ENCODE measurements around the gene NUP98.

NUP98 gene

GRCh38 chr11:3797329-3798090 is at the start of gene NUP98:
TSS of gene NUP98 (minus strand) at chr11:3797554. CDS start at chr11:3782117, 15,437 bp downstream.
- in situ Hi-C loops (cut with MboI; ENCODE audit: low sequenced_read_pairs) = no loop called here

GRCh38 chr11:3845670-3846069 is 48.3 kb upstream of the NUP98 start:
- in situ Hi-C loops (cut with MboI; ENCODE audit: low sequenced_read_pairs) = no loop called here

- in situ Hi-C loops (cut with MboI; ENCODE audit: low sequenced_read_pairs) = no loop called here
These were observed 47.9 kb upstream of the NUP98 start for GRCh38 chr11:3845246-3845645.

GRCh38 chr11:3843326-3843725 is 46.0 kb upstream of the NUP98 start:
- in situ Hi-C loops (cut with MboI; ENCODE audit: low sequenced_read_pairs) = no loop called here

- in situ Hi-C loops (cut with MboI; ENCODE audit: low sequenced_read_pairs) = no loop called here
These were observed 44.3 kb upstream of the NUP98 start for GRCh38 chr11:3841426-3842350.

- in situ Hi-C loops (cut with MboI; ENCODE audit: low sequenced_read_pairs) = no loop called here
These were observed 43.6 kb upstream of the NUP98 start, which contains the start of gene RHOG for GRCh38 chr11:3840870-3841425. TSS of gene RHOG (minus strand) at chr11:3840959. CDS start at chr11:3828138, 12,821 bp downstream.

GRCh38 chr11:3840004-3840869 is 42.9 kb upstream of the NUP98 start:
- in situ Hi-C loops (cut with MboI; ENCODE audit: low sequenced_read_pairs) = no loop called here

GRCh38 chr11:3838504-3838903 is 41.1 kb upstream of the NUP98 start:
- in situ Hi-C loops (cut with MboI; ENCODE audit: low sequenced_read_pairs) = no loop called here

- in situ Hi-C loops (cut with MboI; ENCODE audit: low sequenced_read_pairs) = no loop called here
These were observed 40.4 kb upstream of the NUP98 start for GRCh38 chr11:3837793-3838192.

GRCh38 chr11:3836903-3837302 is 39.5 kb upstream of the NUP98 start:
- in situ Hi-C loops (cut with MboI; ENCODE audit: low sequenced_read_pairs) = no loop called here

GRCh38 chr11:3835751-3836150 is 38.4 kb upstream of the NUP98 start:
- in situ Hi-C loops (cut with MboI; ENCODE audit: low sequenced_read_pairs) = no loop called here

GRCh38 chr11:3834664-3835461 is 37.5 kb upstream of the NUP98 start:
- in situ Hi-C loops (cut with MboI; ENCODE audit: low sequenced_read_pairs) = no loop called here

- in situ Hi-C loops (cut with MboI; ENCODE audit: low sequenced_read_pairs) = no loop called here
These were observed 37.0 kb upstream of the NUP98 start for GRCh38 chr11:3834349-3834663.

GRCh38 chr11:3833449-3833848 is 36.1 kb upstream of the NUP98 start:
- in situ Hi-C loops (cut with MboI; ENCODE audit: low sequenced_read_pairs) = no loop called here

- in situ Hi-C loops (cut with MboI; ENCODE audit: low sequenced_read_pairs) = no loop called here
These were observed 35.5 kb upstream of the NUP98 start for GRCh38 chr11:3832816-3833215.

GRCh38 chr11:3831378-3832239 is 34.3 kb upstream of the NUP98 start:
- in situ Hi-C loops (cut with MboI; ENCODE audit: low sequenced_read_pairs) = no loop called here

- in situ Hi-C loops (cut with MboI; ENCODE audit: low sequenced_read_pairs) = no loop called here
These were observed 33.4 kb upstream of the NUP98 start for GRCh38 chr11:3830730-3831129.

- in situ Hi-C loops (cut with MboI; ENCODE audit: low sequenced_read_pairs) = no loop called here
These were observed 32.7 kb upstream of the NUP98 start for GRCh38 chr11:3830088-3830487.

All from hTERT RPE-1 (cell line).